HG03460 (cell line): ENCODE results near the gene OBP2A.
"Not testable (repeated sequence)": the region's sequence is repeated elsewhere in the genome, so short reads cannot be mapped to it uniquely, and the experiment has no call there.

Experiments used
- ATAC-seq: cut with Tn5 transposase; IDR thresholded peaks from one replicate; pipeline ENCODE4 v1.9.1; 2021; ENCODE audit not compliant: unreplicated experiment

OBP2A gene

DNA sequence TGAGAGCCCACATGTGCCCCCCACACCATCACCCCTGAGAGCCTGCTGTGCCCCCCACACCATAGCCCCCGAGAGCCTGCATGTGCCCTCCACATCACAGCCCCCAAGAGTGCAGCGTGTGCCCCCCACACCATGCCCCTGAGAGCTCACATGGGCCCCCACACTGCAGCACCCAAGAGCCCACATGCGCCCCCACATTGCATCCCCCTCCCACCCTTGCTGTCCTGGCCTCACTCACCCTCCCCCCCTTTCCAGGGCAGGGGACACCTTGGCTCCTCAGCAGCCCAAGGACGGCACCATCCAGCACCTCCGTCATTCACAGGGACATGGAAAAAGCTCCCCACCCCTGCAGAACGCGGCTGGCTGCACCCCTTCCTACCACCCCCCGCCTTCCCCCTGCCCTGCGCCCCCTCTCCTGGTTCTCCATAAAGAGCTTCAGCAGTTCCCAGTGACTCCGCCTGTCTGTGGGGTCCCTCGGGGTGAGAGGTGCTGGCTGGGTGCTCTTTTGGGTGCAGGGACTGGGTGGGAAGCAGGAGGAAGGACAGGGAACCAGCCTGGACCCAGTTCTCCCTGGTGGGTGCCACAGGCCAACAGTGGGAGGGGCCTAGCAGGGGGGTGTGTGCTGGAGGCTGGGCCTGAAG, 19.7 kb upstream of the OBP2A start:
- no peak for ATAC-seq

DNA sequence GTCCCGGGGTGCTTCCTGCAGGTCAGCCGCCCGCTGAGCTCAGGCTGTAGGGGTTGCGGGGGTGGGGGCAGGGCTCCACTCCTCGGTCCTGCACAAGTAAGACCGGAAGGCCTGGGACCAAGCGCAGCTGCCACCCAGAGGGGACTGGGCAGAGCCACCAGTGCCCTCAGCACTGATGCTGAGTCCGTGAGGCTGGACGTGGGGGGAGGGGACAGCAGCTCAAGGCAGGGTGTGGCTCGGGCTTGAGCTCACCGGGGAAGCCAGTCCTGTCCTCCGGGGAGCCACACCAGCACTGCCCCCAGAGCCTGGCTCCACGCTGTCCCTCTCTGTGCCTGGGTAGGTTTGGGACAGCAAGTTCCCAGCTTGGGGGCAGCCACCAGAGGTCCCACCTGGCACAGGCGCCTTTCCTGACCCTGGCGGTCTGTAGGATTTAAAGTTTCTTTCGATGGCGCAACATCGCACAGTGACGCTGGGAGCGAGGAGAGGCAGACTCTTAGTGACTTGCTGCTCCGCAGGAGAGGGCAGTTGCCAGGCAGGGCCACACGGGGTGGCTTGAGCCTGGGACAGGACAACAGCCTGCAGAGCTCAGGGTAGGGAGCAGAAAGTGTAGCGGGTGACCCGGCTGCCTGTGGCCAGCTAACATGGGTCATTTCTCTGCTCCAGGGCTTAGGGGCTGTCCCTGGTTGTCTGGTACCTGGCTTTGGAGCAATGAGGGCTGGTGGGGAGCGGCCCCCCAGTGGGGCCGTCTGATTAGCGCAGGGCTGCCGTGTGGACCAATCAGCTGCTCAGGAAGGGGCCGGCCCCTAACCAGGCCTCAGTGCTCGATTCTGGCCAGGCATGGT, 19.0 kb upstream of the OBP2A start:
- ATAC-seq, result no peak

DNA sequence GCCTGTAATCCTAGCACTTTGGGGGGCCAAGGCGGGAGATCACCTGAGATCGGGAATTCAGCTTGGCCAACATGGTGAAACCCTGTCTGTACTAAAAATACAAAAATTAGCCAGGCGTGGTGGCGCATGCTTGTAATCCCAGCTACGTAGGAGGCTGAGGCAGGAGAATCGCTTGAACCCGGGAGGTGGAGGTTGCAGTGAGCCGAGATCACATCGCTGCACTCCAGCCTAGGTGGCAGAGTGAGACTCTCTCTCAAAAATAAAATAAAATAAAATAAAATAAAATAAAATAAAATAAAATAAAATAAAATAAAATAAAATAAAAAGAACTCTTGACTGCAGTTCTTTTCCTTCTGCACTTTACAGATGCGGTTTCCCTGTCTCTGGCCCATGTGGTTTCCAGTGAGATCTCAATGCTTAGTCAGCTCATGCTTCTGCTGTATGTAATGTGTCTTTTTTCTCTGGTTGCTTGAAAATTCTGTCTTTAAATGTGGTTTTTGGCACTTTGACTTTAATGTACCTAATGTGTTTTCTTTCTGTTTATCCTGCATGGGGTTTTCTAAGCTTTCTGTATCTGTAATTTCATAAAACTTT, 17.0 kb upstream of the OBP2A start:
- not testable (repeated sequence) for ATAC-seq

DNA sequence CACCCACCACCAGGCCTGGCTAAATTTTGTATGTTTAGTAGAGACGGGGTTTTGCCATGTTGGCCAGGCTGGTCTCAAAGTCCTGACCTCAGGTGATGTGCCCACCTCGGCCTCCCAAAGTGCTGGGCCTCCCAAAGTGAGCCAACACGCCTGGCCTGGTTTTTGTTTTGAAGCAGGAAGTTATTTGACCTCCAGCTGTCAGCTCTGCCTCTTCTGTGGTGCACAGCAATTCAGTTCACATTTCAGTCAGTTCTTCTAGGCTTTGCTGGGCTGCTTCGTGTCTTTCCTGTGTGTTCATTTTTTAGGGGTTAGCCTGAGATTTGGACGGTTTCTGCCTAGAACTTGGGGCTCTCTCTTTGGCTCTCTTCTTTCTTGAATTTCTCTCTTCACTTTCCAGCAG, 15.8 kb upstream of the OBP2A start:
- no peak for ATAC-seq

DNA sequence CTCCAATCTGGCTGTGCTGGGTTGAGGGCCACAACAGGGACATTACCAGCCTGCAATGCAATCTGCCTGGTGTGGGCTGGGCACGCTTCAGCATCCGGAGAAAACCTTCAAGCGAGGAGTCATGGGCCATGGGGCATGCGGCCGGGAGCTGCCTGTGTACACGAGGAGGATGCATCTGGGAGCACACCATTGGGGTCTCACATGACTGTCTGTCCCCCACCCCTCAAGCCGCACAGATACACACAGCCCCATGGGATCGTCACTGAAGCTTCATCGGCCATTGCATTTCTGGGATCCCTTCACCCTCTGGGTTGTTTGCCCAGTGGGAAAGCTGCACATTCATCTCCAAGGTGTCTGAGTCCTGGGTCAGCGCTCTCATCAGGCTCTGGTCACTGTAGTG, 14.8 kb upstream of the OBP2A start:
- no peak for ATAC-seq

DNA sequence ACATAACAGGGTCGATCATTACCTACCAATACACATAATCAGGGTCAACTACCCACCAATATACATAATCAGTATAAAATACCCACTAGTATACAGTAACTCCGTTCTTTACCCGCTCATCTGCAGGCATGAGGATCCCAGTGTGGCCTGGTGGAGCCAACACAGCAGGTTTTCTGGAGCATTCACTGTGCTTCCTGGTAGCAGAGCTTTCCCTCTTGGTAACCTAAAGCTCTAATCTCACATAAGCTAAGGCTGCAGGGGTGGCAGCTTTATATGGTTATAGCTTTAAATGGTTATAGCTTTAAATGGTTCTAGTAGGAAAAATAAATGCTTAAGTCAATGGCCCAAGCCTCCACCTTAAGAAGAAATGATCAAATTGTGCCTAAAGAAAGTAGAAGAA, 12.8 kb upstream of the OBP2A start:
- no peak for ATAC-seq

DNA sequence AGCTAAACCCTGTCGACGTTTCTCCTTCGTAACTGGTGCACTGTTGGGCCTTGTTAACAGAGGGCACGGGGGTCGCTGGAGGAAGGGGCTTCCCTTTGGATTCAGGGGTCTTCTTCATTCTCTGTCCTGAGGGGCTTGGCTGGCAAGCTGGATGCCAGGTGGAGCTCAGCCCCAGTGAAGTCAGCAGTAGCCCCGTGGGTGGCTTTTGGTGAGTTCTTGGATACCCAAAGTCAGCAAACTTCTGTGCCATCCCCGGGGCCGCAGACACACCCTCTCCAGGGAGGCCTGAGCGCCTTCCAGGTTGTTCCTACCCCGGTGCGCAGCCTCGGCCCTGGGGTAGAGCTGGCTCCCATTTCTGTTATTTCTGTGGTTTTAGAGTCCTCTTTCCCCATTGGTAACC, 12.3 kb upstream of the OBP2A start:
- no peak for ATAC-seq

DNA sequence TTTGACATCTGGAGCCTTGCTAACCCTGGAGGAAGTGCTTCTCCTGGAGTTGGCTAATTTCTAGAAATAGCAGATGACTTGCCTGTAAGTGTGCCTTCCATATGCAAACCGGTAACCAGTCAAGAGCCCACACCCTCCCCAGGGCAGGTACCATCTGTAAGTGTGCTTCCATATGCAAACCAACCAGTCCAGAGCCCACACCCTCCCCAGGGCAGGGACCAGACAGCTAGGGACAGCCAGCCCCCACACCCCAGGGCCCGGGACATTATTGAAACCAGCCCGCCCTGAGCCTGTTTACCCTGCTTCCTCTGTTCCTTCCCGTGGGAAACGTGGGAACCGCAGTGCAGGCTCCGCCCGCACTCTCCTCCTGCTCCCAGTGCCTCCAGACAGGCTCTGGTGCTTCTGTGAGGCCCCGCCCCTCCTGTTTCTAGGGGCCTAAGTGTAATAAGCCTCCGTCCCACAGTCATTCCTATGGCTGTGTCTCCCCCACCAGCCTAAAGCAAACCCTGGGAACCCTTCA, 11.7 kb upstream of the OBP2A start:
- ATAC-seq, result not testable (repeated sequence)

DNA sequence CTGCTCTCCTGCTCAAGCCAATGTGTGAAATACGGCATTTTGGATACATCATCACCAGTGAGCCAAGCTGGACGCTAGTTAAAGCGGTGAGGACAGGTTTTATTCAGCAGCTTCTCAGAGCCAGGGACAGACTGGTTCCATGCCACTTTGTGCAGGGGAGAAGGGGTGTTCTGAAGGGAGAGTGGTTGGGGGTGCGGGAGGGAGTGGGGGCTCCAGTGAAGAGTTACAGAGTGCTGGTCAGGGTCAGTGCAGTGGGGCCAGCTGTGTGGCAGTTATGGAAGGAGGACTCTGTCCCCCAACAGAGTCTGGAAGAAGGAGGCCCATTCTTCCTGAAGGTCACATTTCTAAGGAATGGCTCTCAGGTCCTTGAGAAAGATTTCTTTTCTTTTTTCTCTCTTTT, 11.1 kb upstream of the OBP2A start:
- ATAC-seq, result not testable (repeated sequence)

DNA sequence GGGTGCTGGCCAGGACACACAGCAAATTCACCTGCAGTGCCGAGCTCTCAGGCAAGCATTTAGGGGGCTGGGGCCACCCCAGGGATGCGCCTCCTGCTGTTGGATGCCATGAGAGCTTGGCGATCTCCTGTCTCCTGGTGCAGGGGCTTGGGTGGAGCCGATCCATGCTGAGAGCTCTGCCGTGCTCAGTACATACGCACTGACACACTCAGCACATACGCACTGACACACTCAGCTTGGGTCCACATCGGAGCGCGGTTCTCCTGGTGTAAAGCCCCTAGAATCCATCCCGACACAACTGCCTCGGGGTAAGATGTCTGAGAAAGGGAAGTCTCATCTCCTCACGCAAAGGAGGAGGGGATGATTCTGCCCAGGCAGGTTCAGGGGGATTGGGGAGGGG, 10.3 kb upstream of the OBP2A start:
- ATAC-seq, result not testable (repeated sequence)

DNA sequence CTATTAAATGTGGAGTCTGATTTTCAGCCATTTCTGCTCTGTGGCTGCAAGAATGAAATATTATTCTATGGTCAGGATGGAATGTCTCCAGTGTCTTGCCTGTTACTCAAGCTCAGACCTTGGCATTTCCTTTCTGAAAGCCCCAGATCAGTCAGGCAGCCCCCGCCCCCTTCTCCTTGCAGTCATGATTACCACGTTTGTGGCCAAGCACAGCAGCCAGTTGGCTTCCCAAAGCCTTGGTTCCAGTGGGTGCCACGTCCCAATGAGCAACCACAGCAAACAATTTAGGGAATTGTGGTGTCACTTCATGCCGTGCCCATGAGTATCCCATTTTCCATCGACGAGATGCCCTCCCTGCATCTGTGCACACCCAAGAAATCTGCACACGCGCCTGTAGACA, 9.7 kb upstream of the OBP2A start:
- ATAC-seq, result no peak

DNA sequence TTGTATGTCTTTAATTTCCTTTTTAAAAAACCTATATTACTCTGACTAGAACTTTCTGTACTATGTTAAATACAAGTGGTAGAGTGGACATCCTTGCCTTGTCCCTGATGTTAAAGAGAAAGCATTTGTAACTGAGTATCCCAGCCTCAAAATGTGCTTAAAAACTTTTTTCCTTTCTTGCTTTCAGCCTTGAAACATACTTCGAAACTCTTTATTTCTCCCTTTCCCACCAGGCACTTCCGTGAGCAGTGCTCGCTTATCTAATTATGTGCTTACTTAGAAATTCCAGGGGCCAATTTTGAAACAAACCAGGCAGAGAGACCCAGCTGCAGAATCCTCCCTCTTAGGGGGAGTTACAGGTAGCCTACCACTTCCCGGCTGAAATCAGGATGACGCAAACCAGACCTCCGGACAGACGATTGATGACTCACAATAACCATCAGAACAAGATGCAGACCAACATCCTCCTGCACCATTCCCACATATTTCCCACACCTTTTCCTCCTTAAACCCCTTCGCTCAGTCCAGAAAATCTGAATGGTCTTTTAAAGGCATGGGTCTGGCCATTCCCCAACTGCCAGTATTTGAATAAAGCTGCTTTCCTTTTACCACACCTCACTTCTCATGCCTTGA, 2.5 kb upstream of the OBP2A start:
- not testable (repeated sequence) for ATAC-seq

DNA sequence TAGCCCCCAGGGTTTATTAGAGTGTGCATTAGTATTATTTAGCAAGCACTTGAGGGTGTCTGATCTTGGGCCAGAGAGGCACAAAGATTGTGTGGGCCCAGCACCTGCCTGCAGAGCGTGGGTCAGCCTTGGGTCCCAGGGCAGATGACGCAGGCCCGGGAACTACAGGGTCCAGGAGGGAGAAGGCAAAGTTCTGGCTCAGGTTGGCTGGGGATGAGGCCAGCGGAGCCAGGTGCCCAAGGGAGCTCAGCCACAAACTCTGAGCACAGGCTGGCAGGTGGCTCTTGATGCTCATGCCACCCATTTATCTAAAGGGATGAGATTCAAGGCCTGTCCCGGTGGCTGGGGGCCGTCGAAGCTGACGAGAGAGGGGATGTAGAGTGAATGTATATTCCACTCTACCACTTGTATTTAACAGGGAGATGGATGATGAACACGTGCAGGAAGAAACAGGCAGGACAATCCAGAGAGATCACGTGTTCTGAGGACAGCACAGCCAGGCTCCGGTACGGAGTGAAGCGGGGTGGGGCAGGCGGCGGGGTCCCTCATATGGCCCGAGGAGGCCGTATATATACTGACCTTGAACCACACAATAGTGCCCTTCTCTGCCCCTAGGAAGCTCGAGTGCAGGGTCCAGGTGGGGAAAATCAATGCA, 818 bp upstream of the OBP2A start:
- no peak for ATAC-seq

DNA sequence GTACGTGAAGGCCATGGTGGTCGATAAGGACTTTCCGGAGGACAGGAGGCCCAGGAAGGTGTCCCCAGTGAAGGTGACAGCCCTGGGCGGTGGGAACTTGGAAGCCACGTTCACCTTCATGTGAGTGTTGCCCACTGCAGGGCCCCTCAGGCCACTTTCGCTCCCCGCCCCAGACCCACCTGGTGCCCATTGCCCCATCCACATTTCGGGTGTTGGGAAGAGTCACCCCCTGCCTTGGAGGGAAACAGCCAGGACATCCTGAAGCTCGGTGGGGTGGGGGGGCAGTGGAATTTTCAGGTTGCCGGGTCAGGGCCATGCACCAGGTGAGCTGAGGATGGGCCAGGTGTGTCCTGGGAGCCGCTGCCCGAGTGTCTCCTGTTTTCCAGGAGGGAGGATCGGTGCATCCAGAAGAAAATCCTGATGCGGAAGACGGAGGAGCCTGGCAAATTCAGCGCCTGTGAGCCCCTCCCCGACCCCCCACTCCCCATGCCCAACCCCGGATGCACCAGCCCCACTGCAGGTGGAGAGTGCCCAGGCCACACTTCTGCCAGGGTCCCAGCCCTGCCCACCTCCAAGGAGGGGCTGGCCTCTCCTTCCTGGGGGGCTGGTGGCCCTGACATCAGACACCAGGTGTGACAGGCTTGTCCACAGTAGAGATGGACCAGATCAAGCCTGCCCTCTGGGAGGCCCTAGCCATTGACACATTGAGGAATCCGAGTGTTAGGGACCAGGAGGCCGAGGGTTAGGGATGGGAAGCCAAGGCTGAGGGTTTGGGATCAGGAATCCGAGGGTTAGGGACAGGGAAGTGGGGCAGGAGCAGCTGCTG, 1.1 kb downstream of the OBP2A start:
- ATAC-seq, result not testable (repeated sequence)

DNA sequence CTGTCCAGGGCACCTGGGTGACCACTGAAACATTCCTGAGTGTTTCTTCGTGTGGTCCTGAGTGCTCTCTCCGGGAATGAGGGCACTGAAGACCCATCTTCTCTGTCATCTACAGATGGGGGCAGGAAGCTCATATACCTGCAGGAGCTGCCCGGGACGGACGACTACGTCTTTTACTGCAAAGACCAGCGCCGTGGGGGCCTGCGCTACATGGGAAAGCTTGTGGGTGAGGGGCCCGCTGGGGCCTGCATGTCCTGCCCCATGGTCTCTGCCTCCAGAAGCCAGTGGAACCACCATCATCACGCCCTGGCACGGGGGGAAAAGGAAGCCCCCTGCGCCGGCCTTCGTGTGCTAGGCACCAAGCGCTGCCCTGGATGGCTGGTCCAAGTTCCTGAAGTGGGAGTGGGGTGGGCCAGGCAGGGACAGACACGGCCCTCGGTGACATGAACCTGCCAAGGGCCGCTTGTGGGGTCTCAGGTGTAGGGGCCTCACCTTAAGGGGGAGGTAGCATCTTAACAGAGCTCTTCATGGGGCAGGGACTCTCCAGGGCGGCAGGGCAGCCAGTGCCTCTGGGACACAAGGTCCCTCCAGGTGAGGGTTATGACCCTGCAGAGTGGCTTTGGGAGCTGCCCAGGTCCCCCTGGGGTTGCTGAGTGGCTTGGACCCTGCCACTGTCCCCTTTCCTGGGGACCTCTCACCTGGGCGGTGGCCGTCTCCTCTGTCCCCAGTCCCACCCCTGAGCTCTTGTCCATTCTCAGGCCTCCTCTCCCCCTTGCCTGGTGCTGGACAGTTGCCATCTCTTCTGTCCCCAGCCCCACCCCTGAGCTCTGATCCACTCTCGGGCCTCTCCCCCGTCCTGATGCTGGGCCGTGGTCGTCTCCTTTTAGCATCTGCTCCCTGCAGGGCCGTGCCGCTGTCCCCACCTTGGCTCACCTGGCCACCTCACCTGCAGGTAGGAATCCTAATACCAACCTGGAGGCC, 2.1 kb downstream of the OBP2A start:
- ATAC-seq, result no peak

DNA sequence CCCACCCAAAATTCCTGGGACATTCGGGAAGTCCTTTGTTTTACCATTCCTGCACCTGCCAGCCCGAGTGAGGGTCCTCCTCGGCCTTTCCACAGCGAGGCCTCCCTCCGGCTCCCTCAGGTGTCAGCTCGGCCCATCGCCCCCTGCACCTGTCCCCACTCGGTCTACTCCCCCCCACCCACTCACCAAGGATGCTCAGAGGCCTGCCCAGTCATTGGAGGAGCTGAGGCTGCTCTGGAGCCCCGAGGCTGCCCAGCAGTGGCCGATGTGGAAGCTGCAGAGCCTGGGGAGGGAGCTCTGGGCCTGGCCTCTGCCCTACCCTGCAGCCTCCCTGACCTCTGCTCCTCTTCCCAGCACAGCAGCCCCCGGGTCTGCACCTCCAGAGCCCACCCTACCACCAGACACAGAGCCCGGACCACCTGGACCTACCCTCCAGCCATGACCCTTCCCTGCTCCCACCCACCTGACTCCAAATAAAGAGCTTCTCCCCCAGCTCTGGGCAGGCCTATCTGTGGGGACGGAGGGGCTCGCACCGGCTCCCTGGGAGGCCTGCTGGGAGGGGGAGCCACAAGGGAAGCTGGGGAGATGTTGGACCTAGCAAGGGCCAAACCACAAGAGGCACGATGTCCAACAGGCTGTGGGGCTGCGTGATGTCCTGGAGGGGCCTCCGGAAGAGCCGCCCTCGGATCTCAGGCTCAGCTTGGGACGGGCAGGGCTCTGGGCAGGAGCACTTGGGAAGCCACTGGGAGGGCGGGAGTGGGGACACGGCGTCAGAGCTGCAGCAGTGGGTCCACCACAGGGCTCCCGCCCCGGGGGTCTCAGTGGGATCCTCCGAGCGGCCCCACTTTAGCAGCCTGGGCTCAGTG, 3.8 kb downstream of the OBP2A start:
- not testable (repeated sequence) for ATAC-seq

DNA sequence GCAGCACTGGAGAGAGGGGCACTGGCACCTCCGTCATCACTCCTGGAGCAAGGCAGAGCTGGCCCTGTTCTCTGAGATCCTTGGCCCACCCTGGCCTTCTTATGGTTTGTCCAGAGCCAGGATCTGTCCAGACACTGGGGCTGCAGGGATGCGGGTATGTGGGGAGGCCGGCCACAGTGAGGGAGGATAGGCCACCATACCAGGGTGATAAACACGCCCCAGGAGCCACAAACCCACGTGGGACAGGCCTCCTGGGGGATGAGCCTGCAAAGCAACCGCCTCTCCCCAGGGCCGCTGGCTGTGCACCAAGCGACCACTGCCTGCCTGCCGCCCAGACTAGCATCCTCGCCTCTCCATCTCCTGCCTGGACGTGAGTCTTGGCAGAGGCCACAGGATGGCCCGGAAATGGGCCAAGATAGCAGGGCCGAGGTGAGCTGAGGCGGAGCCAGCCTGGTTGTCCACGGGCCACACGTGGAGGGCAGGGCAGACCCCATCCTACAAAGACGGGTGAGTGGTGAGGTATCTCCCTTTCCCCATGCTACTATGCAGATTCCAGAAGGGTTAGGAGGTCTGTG, 4.5 kb downstream of the OBP2A start:
- ATAC-seq, result no peak

DNA sequence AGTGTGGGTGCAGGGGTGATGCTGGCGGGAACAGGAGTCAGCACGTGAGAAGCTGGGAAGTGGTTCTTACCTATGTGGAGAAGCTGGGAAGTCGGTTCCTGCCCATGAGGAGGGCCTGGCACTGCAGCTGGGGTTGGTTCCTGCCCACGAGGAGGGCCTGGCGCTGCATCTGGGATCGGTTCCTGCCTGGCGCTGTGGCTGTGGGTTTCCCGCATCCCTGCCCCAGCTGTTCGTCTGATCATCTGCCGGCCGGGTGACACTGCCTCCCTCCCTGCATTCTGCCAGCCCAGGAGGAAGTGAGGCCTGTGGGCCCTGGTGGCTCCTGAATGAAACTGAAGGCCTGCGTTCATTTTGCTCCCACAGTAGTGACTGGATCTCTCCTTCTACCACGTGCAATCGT, 5.1 kb downstream of the OBP2A start:
- ATAC-seq, result no peak
